Measurements from ENCODE around the gene TMEM272. TPM values are rescaled to one million over a fixed set of nuclear protein-coding genes. Genes with fewer than 3 reads are reported as not detected.

Gene TMEM272
- total and polyA plus RNA-seq, 9 of the 15 experiments (the other 6 are each of a cell fraction or from before 2014, with no cell fraction given), result 0.04 to 0.16 (median 0.06) TPM; not detected in 2

GRCh38 chr13:51845574-51846318 lies 769 bp upstream of the TMEM272 start:
- intact Hi-C loops (cut with micrococcal nuclease), result loop anchor here (5.0 kb wide), 1 partner anchor 282 kb away; the partner anchor contains the start of gene NEK5
- Histone ChIP-seq H3K9me3 (replicated peaks; ENCODE audit: control insufficient read depth, insufficient read depth, low read depth, low read length) (no peaks in the 10 kb centered on the region), H3K9me1 (ENCODE audit: control insufficient read depth, insufficient read depth, low read length) (no peaks in the 10 kb centered on the region), H3K4me2 (ENCODE audit: insufficient read depth, low read length) (peak overlapping the region; percentile 78), H4K20me1 (replicated peaks; ENCODE audit: control insufficient read depth, insufficient read depth, low read length) (no peaks in the 10 kb centered on the region), H3K79me2 (ENCODE audit: control insufficient read depth, insufficient read depth, low read length) (no peaks in the 10 kb centered on the region), H3K27me3 (ENCODE audit: control insufficient read depth in 2 of 2, insufficient read depth in 2 of 2, low read length in 2 of 2) (no peaks in the 10 kb centered on the region), H3K27ac (ENCODE audit: extremely low read depth, low read depth, low read length) (peak overlapping the region; percentile 54; the same call in 1 of the 3 replicates), H3K9ac (ENCODE audit: insufficient read depth in 1 of 2, low read depth in 2 of 2, low read length in 2 of 2) (peak overlapping the region in 1 of 2 experiments; percentile 25; a peak in 1 of 4 replicates), H2AFZ (ENCODE audit: low read depth, low read length) (peak overlapping the region; percentile 100), H3K36me3 (ENCODE audit: control insufficient read depth, insufficient read depth, low read length) (no peaks in the 10 kb centered on the region), H3K4me1 (replicated peaks in 1 of 2; ENCODE audit: control insufficient read depth in 2 of 2, insufficient read depth in 2 of 2, low read length in 2 of 2) (peaks cover 5 to 6% of the 10 kb centered on the region in 2 experiments; a peak in 3 of 5 replicates), H3K4me3 (no peak overlapping the region)
- ChIA-PET CTCF (ENCODE audit: low intra/inter-chr PET ratio) (interaction anchor here (0.6 kb wide), 1 partner anchor 76 kb away, joined by 3 read pairs; no protein-coding TSS in a partner anchor), POLR2A (no interaction called here)
- no peak for DNase-seq (ENCODE audit: extremely low read depth in 1 of 4, low spot score in 3 of 4)
- in situ Hi-C loops (cut with MboI), result no loop called here
- BruUV-seq (replicated peaks), result no TSS peak
- WGBS (ENCODE audit: insufficient coverage, low coverage, missing lambda C conversion rate), result 30% methylated on average over 4 of the region's 5 CpGs
- FAIRE-seq, result no peak
- TF ChIP-seq CREB1 (IDR thresholded peaks at IDR 0.05) (no peak), CREB1 (CRISPR knock-in tag; IDR thresholded peaks at IDR 0.05) (0 out of 2 replicates have a peak, but pooled peaks have one; percentile 5), TFE3 (CRISPR knock-in tag; IDR thresholded peaks at IDR 0.05) (peak; percentile 56), ETS2 (tag; IDR thresholded peaks at IDR 0.05; ENCODE audit: borderline replicate concordance, poor library complexity, severe bottlenecking) (no peak), SAFB2 (IDR thresholded peaks at IDR 0.05; ENCODE audit: borderline replicate concordance, low read depth, low read length, severe bottlenecking) (no peak)
- no peak for ATAC-seq
